ENCODE measurements around the gene PPM1G.

DNA sequence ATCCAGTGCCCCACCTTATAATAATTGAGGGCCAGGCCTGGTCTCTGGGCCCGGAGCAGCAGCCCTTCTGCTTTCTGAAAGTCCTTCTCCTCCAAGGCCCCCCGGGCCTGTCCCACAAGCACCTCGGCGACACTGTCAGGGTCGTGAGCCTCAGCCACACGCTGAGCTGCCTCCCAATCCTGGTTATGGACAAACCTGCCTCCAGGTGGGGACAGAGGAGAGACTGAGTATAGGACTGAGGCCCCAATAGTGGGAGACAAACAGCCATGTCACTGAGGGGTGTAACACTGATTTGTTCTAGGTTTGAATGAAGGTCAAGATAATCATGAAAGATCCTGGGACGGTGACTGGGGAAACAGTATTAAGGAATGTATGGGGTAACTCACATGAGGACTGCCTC, 44.6 kb upstream of the PPM1G start:
- no peak for TF ChIP-seq EZH2 (IDR thresholded peaks at IDR 0.05)
- TF ChIP-seq POLR2AphosphoS5 (IDR thresholded peaks at IDR 0.05; ENCODE audit: borderline replicate concordance, low read depth, low read length): no peak
- TF ChIP-seq FOXP2 (optimal IDR thresholded peaks at IDR 0.05; ENCODE audit: control extremely low read depth, extremely low read length, insufficient read depth): no peak

All from SK-N-MC (cell line).